Progenitor cell of endocrine pancreas (in vitro differentiated cells): ENCODE measurements around the gene PDHX. TPM values are rescaled to one million over a fixed set of nuclear protein-coding genes. Genes with fewer than 3 reads are reported as not detected.

Source experiments
- DNase-seq: peaks from one replicate; pipeline ENCODE4 v3.0.0; 2021; ENCODE audit warnings: low spot score; ENCODE audit not compliant: unreplicated experiment
- H3K27ac Mint-ChIP-seq: 2 replicates; pipeline ENCODE4 v1.8.0; 2021; ENCODE audit warnings: mild to moderate bottlenecking, moderate library complexity, mixed read lengths
- H3K27me3 Mint-ChIP-seq: 2 replicates; pipeline ENCODE4 v1.8.0; 2021; ENCODE audit warnings: mixed read lengths
- H3K36me3 Mint-ChIP-seq: 2 replicates; pipeline ENCODE4 v1.8.0; 2022; ENCODE audit warnings: mixed read lengths; ENCODE audit not compliant: insufficient read depth
- H3K4me1 Mint-ChIP-seq: 2 replicates; pipeline ENCODE4 v1.8.0; 2021; ENCODE audit warnings: low read depth, mixed read lengths
- H3K4me3 Mint-ChIP-seq: 2 replicates; pipeline ENCODE4 v1.8.0; 2021; ENCODE audit warnings: low read depth, mild to moderate bottlenecking, moderate library complexity, mixed read lengths
- H3K9me3 Mint-ChIP-seq: 2 replicates; pipeline ENCODE4 v1.8.0; 2021; ENCODE audit warnings: low read depth, mixed read lengths
- total RNA-seq: library from RNA; stranded (reverse); gene quantifications from 2 replicates; pipeline ENCODE4 v1.2.1, GENCODE V29; 2021
- TF ChIP-seq, protein P1 (sequence below): fragments of 200-600 bp; sonication (generic); IDR thresholded peaks from one replicate; pipeline ENCODE4 v1.5.0; 2021; ENCODE audit warnings: antibody characterized with exemption, mild to moderate bottlenecking; ENCODE audit not compliant: unreplicated experiment

The PDHX gene
- total RNA-seq, 1 donor from 2014 or later, result 39.9 TPM

DNA sequence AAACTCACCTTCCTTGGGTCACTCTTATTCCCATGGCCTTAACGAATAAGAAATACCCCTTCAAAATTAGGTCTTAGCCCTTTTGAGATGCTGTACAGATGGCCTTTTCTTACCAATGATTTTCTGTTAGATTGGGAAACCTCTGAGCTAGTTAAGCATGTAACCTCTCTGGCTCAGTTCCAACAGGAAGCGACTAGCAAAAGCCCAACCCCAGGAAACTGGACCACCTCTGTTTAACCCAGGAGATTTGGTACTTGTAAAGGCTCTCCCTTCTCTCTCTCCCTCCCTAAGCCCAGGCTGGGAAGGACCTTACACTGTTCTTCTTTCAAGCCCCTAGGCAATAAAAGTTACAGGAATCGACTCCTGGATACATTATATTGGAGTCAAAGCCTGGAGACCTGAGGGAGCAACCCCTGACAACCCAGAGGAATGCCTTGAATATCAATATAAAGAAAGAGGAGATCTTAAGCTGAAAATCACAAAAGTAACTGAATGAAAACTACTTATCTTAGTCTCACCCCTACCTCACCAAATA lies 11.9 kb upstream of the PDHX start:
- no peaks in the 10 kb centered on the region for H3K27me3 Mint-ChIP-seq
- DNase-seq, result no peak
- peaks cover 45% of the 10 kb centered on the region for H3K36me3 Mint-ChIP-seq
- peaks cover 28% of the 10 kb centered on the region for H3K9me3 Mint-ChIP-seq
- no peak overlapping the region for H3K4me3 Mint-ChIP-seq
- no peak overlapping the region for H3K27ac Mint-ChIP-seq
- H3K4me1 Mint-ChIP-seq, result no peaks in the 10 kb centered on the region
- TF ChIP-seq, protein P1, sequence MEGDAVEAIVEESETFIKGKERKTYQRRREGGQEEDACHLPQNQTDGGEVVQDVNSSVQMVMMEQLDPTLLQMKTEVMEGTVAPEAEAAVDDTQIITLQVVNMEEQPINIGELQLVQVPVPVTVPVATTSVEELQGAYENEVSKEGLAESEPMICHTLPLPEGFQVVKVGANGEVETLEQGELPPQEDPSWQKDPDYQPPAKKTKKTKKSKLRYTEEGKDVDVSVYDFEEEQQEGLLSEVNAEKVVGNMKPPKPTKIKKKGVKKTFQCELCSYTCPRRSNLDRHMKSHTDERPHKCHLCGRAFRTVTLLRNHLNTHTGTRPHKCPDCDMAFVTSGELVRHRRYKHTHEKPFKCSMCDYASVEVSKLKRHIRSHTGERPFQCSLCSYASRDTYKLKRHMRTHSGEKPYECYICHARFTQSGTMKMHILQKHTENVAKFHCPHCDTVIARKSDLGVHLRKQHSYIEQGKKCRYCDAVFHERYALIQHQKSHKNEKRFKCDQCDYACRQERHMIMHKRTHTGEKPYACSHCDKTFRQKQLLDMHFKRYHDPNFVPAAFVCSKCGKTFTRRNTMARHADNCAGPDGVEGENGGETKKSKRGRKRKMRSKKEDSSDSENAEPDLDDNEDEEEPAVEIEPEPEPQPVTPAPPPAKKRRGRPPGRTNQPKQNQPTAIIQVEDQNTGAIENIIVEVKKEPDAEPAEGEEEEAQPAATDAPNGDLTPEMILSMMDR, result no peak

DNA sequence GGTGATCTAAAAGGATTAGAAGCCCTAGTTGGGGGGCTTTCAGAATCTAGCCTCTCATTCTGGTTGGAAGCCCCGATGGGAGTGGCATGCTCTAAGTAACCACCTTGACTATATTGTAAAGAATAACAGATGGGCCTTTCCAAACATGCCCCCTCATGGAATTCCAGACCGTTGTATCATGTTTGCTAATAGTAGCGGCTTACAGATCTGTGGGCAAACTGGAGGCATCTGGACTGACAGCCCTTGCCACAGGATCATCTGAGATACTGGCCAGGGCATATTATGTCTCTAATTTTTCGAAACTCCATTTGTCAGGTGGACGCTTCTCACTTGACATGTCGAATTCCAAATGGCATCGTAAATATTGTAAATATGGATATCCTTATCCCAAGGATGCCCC lies 10.8 kb upstream of the PDHX start:
- no peak overlapping the region for H3K4me3 Mint-ChIP-seq
- no peaks in the 10 kb centered on the region for H3K27me3 Mint-ChIP-seq
- DNase-seq, result no peak
- H3K9me3 Mint-ChIP-seq, result peaks cover 17% of the 10 kb centered on the region
- TF ChIP-seq, protein P1, result no peak
- no peak overlapping the region for H3K27ac Mint-ChIP-seq
- H3K4me1 Mint-ChIP-seq, result no peaks in the 10 kb centered on the region
- peaks cover 38% of the 10 kb centered on the region for H3K36me3 Mint-ChIP-seq

DNA sequence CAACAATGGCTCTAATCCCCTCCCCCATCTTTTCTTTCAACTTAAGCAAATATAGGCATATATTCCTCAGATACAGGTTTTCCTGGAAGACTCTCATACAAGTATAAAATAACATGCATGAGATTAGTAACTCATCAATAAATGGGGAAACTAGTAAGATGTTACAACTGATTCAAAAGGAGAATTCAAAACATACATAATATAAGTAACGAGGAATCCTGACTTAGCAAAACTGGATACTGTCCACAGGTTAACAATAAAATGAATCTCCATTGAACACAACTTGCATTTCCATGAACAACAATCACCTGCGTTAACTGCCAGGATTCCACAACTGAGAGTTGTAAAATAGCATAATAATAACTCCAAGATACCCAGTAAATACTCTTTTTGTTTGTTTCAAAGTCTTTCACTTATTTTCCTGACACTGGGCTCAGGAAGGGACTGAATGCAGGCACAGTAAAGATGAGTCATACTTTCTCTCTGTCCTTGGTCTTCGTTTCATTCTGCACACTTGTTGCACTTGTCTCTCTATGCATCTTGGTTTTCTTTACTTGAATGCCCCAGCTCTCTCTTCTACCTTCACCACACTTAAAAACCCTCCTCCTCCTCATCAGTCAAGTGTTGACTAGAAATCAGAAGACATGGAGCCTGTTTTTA lies 8.4 kb upstream of the PDHX start:
- Mint-ChIP-seq H3K36me3 (peaks cover 31% of the 10 kb centered on the region), H3K9me3 (peaks cover 13% of the 10 kb centered on the region), H3K27me3 (no peaks in the 10 kb centered on the region), H3K4me3 (no peak overlapping the region), H3K4me1 (no peaks in the 10 kb centered on the region), H3K27ac (no peak overlapping the region)
- no peak for DNase-seq
- TF ChIP-seq, protein P1, result no peak

DNA sequence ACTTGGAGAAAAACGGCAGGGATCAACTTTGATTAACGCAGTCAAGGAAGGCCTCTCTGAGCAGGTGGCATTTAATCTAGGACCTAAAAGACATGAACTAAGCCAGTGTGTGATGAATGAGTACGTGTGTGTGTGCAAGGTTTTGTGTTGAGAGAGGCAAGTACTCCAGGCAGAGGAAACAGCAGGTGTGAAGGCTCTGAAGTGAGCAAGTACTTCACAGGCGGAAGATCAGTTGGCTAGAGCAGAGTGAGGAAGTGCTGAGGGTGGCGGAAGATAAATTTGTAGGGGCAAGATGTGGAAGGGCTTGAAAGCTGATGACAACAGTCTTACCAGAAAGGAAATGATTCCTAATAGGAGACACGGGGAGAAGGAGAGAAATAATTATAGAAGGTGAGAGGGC lies 7.0 kb upstream of the PDHX start:
- DNase-seq, result no peak
- no peaks in the 10 kb centered on the region for H3K4me1 Mint-ChIP-seq
- no peaks in the 10 kb centered on the region for H3K27me3 Mint-ChIP-seq
- no peak overlapping the region for H3K4me3 Mint-ChIP-seq
- peaks cover 29% of the 10 kb centered on the region for H3K36me3 Mint-ChIP-seq
- peaks cover 15% of the 10 kb centered on the region for H3K9me3 Mint-ChIP-seq
- H3K27ac Mint-ChIP-seq, result no peak overlapping the region
- TF ChIP-seq, protein P1, result no peak

GRCh38 chr11:34909955-34910354 lies 6.5 kb upstream of the PDHX start:
- TF ChIP-seq, protein P1, result no peak
- DNase-seq, result no peak
- peaks cover 9% of the 10 kb centered on the region for H3K9me3 Mint-ChIP-seq
- H3K27ac Mint-ChIP-seq, result no peak overlapping the region
- H3K4me3 Mint-ChIP-seq, result no peak overlapping the region
- H3K27me3 Mint-ChIP-seq, result no peaks in the 10 kb centered on the region
- H3K36me3 Mint-ChIP-seq, result peaks cover 24% of the 10 kb centered on the region
- peaks cover under 1% of the 10 kb centered on the region for H3K4me1 Mint-ChIP-seq
